Lung (tissue), 12 donors: ENCODE measurements around the gene CCDC171. TPM values are rescaled to one million over a fixed set of nuclear protein-coding genes. Genes with fewer than 3 reads are reported as not detected.
A peak's percentile ranks its signal among the peaks of the same experiment; 100 is the strongest.

Experiments
- ATAC-seq: fragments of 200-7000 bp; cut with Tn5 transposase; one replicate; pipeline ENCODE4 v1.9.1; 2020; ENCODE audit warnings: moderate number of reproducible peaks; ENCODE audit not compliant: insufficient read depth, low FRiP score
- DNase-seq, 3 donors: peaks; one replicate each; pipeline ENCODE4 v3.0.0-alpha.2; 2013 to 2017
- H3K27ac ChIP-seq, 2 donors: one replicate each; pipeline ENCODE4 v1.5.1; 2013; ENCODE audit warnings: mild to moderate bottlenecking in 2 of 2, moderate library complexity in 2 of 2, control low read depth in 1 of 2, inconsistent platforms in 1 of 2, low read depth in 1 of 2, low read length in 1 of 2
- H3K27me3 ChIP-seq, 3 donors: one replicate each; pipeline ENCODE4 v1.5.1; 2013; ENCODE audit warnings: low read length in 2 of 3; ENCODE audit not compliant: control insufficient read depth in 3 of 3, insufficient read depth in 3 of 3
- H3K36me3 ChIP-seq, 4 donors: one replicate each; pipeline ENCODE4 v1.5.1; 2013; ENCODE audit warnings: low read length in 4 of 4, mild to moderate bottlenecking in 1 of 4, moderate library complexity in 1 of 4; ENCODE audit not compliant: control insufficient read depth in 4 of 4, insufficient read depth in 4 of 4
- H3K4me1 ChIP-seq, 5 donors: one replicate each; pipeline ENCODE4 v1.5.1; 2013; ENCODE audit warnings: low read length in 5 of 5, mild to moderate bottlenecking in 2 of 5, moderate library complexity in 1 of 5; ENCODE audit not compliant: control insufficient read depth in 5 of 5, insufficient read depth in 5 of 5
- H3K4me3 ChIP-seq: one replicate; pipeline ENCODE4 v1.5.1; 2013; ENCODE audit warnings: mild to moderate bottlenecking, control low read depth, moderate library complexity
- H3K9ac ChIP-seq, 2 donors: one replicate each; pipeline ENCODE4 v1.5.1; 2013; ENCODE audit warnings: low read length in 2 of 2, control low read depth in 1 of 2; ENCODE audit not compliant: insufficient read depth in 1 of 2
- H3K9me3 ChIP-seq, 4 donors: one replicate each; pipeline ENCODE4 v1.5.1; 2013; ENCODE audit warnings: low read length in 3 of 4, mild to moderate bottlenecking in 1 of 4, moderate library complexity in 1 of 4; ENCODE audit not compliant: control insufficient read depth in 4 of 4, insufficient read depth in 3 of 4
- CTCF ChIP-seq: IDR thresholded peaks from 2 replicates; pipeline ENCODE4 v1.5.1; 2012; ENCODE audit warnings: mild to moderate bottlenecking; ENCODE audit errors: control extremely low read depth, extremely low read depth
- WGBS, 2 donors: extraction: QIAGEN DNeasy Blood & Tissue Kit; methylation state at CpG; one replicate each; pipeline ENCODE4 v1.1.7; 2013; 5-methylcytosine and 5-hydroxymethylcytosine counted together
- polyA plus RNA-seq, 2 donors: library from polyadenylated mRNA; stranded (reverse); fragments of 200-250 nt; gene quantifications; one replicate each; pipeline ENCODE4 v1.2.1, GENCODE V29; 2013
- total RNA-seq, 2 donors: library from RNA; depleted of rRNA in 1 of 2; stranded (reverse); fragments of >200 nt in 1 of 2; gene quantifications; one replicate each; pipeline ENCODE4 v1.2.1, GENCODE V29; 2014 to 2021
- donor health status: control.
- donor health status: control.
- donor health status: Bipolar disorder and iron deficiency.
- donor health status: healthy.
- donor health status: DM: yes; HTN: yes; CAD: no.

CCDC171 gene
- total and polyA plus RNA-seq, 4 donors: 0.40 to 17.0 (median 2.5) TPM

GRCh38 chr9:15618540-15619331 is 65.9 kb downstream of the CCDC171 start:
- H3K27ac ChIP-seq: no peak overlapping the region
- DNase-seq: peak in 2 of 3 donors; percentile 39 to 56
- no peak overlapping the region for H3K9ac ChIP-seq
- H3K36me3 ChIP-seq: no peaks in the 10 kb centered on the region
- peaks cover 0 to 4% (median 0%) of the 10 kb centered on the region in 5 donors for H3K4me1 ChIP-seq
- no peaks in the 10 kb centered on the region for H3K27me3 ChIP-seq
- TF ChIP-seq CTCF: no peak
- WGBS, 2 donors: 71 to 88% methylated on average over 18 of the region's 18 CpGs
- H3K9me3 ChIP-seq: no peaks in the 10 kb centered on the region
- H3K4me3 ChIP-seq: no peak overlapping the region
- no peak for ATAC-seq

GRCh38 chr9:15622318-15622971 is 69.6 kb downstream of the CCDC171 start:
- Histone ChIP-seq H3K4me1 (peaks cover 0 to 4% (median 0%) of the 10 kb centered on the region in 5 donors), H3K4me3 (no peak overlapping the region), H3K27ac (no peak overlapping the region), H3K9ac (peak overlapping the region in 1 of 2 donors; percentile 32), H3K27me3 (no peaks in the 10 kb centered on the region), H3K36me3 (no peaks in the 10 kb centered on the region), H3K9me3 (no peaks in the 10 kb centered on the region)
- ATAC-seq: no peak
- TF ChIP-seq CTCF: no peak
- WGBS, 2 donors: 17 to 47% methylated on average over 1 of the region's 1 CpG
- DNase-seq: peak in 2 of 3 donors; percentile 72 to 80

- Histone ChIP-seq H3K9me3 (no peaks in the 10 kb centered on the region), H3K27ac (no peak overlapping the region), H3K27me3 (no peaks in the 10 kb centered on the region), H3K9ac (no peak overlapping the region), H3K36me3 (no peaks in the 10 kb centered on the region), H3K4me3 (no peak overlapping the region), H3K4me1 (peaks cover 0 to 6% (median 0%) of the 10 kb centered on the region in 5 donors)
- 75 to 82% methylated on average over 1 of the region's 1 CpG for WGBS, 2 donors
- DNase-seq (no peak), ATAC-seq (no peak)
- TF ChIP-seq CTCF: no peak
Measured at GRCh38 chr9:15635752-15636151, 82.9 kb downstream of the CCDC171 start.
